Gastroesophageal sphincter (tissue), 4 donors: ENCODE data around the gene CACNG3. TPM values are rescaled to one million over a fixed set of nuclear protein-coding genes. Genes with fewer than 3 reads are reported as not detected.

Source experiments
- ATAC-seq: fragments of 150-250 bp; one replicate; pipeline ENCODE4 v1.9.1; 2016; ENCODE audit warnings: mild to moderate bottlenecking, moderate library complexity
- H3K27ac ChIP-seq, 4 donors: fragments of 200-600 bp; sonication (generic) in 3 of 4; 1 replicate in 3 of 4; 2 replicates in 1 of 4; pipeline ENCODE4 v1.5.1; 2016 to 2019
- H3K27me3 ChIP-seq: fragments of 200-600 bp; sonication (generic); one replicate; pipeline ENCODE4 v1.5.1; 2019
- H3K36me3 ChIP-seq, 2 donors: fragments of 200-600 bp; sonication (generic); one replicate each; pipeline ENCODE4 v1.5.1; 2019; ENCODE audit warnings: control low read depth in 1 of 2
- H3K4me1 ChIP-seq, 3 donors: fragments of 200-600 bp; sonication (generic); 1 replicate in 2 of 3; 2 replicates in 1 of 3; pipeline ENCODE4 v1.5.1; 2016 to 2019; ENCODE audit warnings: control low read depth in 2 of 3
- H3K4me3 ChIP-seq, 2 donors: fragments of 200-600 bp; sonication (generic); one replicate each; pipeline ENCODE4 v1.5.1; 2019; ENCODE audit warnings: mild to moderate bottlenecking in 1 of 2, moderate library complexity in 1 of 2
- H3K9me3 ChIP-seq, 3 donors: fragments of 200-600 bp; sonication (generic); one replicate each; pipeline ENCODE4 v1.5.1; 2017 to 2019; ENCODE audit warnings: control low read depth in 2 of 3
- EP300 ChIP-seq: sonication (generic); formaldehyde crosslinking; IDR thresholded peaks from one replicate; pipeline ENCODE4 v1.6.1; 2017; ENCODE audit warnings: antibody characterized with exemption, mild to moderate bottlenecking
- POLR2A ChIP-seq, 2 donors: fragments of 450-650 bp; IDR thresholded peaks; one replicate each; pipeline ENCODE4 v1.6.1; 2017; ENCODE audit warnings: antibody characterized with exemption in 2 of 2, mild to moderate bottlenecking in 2 of 2, moderate library complexity in 1 of 2
- POLR2AphosphoS5 ChIP-seq: sonication (generic); formaldehyde crosslinking; IDR thresholded peaks from one replicate; pipeline ENCODE4 v1.6.1; 2017; ENCODE audit warnings: antibody characterized with exemption
- WGBS, 2 donors: methylation state at CpG; one replicate each; pipeline ENCODE4 v1.1.5; 2018; ENCODE audit warnings: low coverage in 1 of 2; 5-methylcytosine and 5-hydroxymethylcytosine counted together
- total RNA-seq, 4 donors: library from RNA; depleted of rRNA; stranded (reverse); fragments of >200 nt; gene quantifications; one replicate each; pipeline ENCODE4 v1.1.0, GENCODE V29; 2016
- TF ChIP-seq, protein P1 (sequence below), 4 experiments: fragments of 200-600 bp in 2 of 4; fragments of 450-650 bp in 2 of 4; sonication (generic) in 1 of 4; IDR thresholded peaks; one replicate each; pipeline ENCODE4 v1.5.1; 2017 to 2019; ENCODE audit warnings: antibody characterized with exemption in 4 of 4, mild to moderate bottlenecking in 2 of 4, moderate library complexity in 2 of 4

Gene CACNG3
- total RNA-seq, 4 donors from 2014 or later: not detected

DNA sequence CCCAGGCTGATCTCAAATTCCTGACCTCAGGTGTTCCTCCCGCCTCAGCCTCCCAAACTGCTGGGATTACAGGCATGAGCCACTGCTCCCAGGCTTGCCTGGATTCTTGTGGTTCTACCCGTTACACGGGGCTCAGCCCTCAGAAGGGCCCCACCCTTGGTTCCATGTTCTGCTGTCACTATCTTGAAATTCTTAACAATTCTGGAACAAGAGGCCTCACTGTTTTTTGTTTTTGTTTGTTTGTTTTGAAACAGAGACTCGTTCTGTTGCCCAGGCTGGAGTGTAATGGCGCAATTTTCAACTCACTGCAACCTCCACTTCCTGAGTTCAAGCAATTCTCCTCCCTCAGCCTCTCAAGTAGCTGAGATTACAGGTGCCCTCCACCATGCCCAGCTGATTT is 96.6 kb downstream of the CACNG3 start:
- 72 to 91% methylated on average over 4 to 5 of the region's 5 CpGs for WGBS, 2 donors
- Histone ChIP-seq H3K4me3 (no peak overlapping the region), H3K27ac (no peak overlapping the region), H3K4me1 (no peaks in the 10 kb centered on the region), H3K36me3 (no peaks in the 10 kb centered on the region), H3K9me3 (no peaks in the 10 kb centered on the region), H3K27me3 (no peaks in the 10 kb centered on the region)
- no peak for ATAC-seq
- TF ChIP-seq POLR2AphosphoS5 (no peak), EP300 (no peak), POLR2A (IDR thresholded peaks at IDR 0.05) (no peak)
- TF ChIP-seq, protein P1, sequence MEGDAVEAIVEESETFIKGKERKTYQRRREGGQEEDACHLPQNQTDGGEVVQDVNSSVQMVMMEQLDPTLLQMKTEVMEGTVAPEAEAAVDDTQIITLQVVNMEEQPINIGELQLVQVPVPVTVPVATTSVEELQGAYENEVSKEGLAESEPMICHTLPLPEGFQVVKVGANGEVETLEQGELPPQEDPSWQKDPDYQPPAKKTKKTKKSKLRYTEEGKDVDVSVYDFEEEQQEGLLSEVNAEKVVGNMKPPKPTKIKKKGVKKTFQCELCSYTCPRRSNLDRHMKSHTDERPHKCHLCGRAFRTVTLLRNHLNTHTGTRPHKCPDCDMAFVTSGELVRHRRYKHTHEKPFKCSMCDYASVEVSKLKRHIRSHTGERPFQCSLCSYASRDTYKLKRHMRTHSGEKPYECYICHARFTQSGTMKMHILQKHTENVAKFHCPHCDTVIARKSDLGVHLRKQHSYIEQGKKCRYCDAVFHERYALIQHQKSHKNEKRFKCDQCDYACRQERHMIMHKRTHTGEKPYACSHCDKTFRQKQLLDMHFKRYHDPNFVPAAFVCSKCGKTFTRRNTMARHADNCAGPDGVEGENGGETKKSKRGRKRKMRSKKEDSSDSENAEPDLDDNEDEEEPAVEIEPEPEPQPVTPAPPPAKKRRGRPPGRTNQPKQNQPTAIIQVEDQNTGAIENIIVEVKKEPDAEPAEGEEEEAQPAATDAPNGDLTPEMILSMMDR (IDR thresholded peaks at IDR 0.05): no peak

DNA sequence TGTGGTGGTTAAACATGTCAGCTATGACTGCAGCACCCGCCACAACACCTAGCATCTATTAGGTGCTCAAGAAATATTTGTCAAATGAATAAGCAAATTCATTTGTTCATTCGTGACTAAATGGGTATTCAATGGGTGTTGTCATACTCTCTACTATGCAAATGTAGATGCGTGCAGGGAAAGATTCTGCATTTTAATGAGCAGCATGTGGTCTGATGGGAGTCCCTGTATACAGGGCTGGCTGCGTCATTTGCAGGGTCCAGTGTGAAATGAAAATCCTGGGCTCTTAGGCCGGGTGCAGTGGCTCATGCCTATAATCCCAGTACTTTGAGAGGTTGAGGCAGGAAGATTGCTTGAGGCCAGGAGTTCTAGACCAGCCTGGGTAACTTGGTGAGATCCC is 97.5 kb downstream of the CACNG3 start:
- TF ChIP-seq POLR2AphosphoS5 (no peak), EP300 (no peak), POLR2A (IDR thresholded peaks at IDR 0.05) (no peak)
- TF ChIP-seq, protein P1 (IDR thresholded peaks at IDR 0.05): no peak
- no peaks in the 10 kb centered on the region for H3K4me1 ChIP-seq
- no peak for ATAC-seq
- no peaks in the 10 kb centered on the region for H3K36me3 ChIP-seq
- no peaks in the 10 kb centered on the region for H3K9me3 ChIP-seq
- H3K4me3 ChIP-seq: no peak overlapping the region
- no peaks in the 10 kb centered on the region for H3K27me3 ChIP-seq
- 64 to 77% methylated on average over 3 to 5 of the region's 5 CpGs for WGBS, 2 donors
- H3K27ac ChIP-seq: no peak overlapping the region

- no peaks in the 10 kb centered on the region for H3K9me3 ChIP-seq
- no peak for TF ChIP-seq POLR2A (IDR thresholded peaks at IDR 0.05)
- TF ChIP-seq EP300: no peak
- TF ChIP-seq, protein P1 (IDR thresholded peaks at IDR 0.05): no peak
- TF ChIP-seq POLR2AphosphoS5: no peak
- H3K4me3 ChIP-seq: no peak overlapping the region
- no peak for ATAC-seq
- H3K27ac ChIP-seq: no peak overlapping the region
- peaks cover 10% of the 10 kb centered on the region for H3K27me3 ChIP-seq
- WGBS, 2 donors: 48% methylated on average over 3 of the region's 7 CpGs; no CpG with 5 or more reads in 1 of the 2 donors
- H3K36me3 ChIP-seq: no peaks in the 10 kb centered on the region
- no peaks in the 10 kb centered on the region for H3K4me1 ChIP-seq
Measured at GRCh38 chr16:24357511-24357910, 101.4 kb downstream of the CACNG3 start.

DNA sequence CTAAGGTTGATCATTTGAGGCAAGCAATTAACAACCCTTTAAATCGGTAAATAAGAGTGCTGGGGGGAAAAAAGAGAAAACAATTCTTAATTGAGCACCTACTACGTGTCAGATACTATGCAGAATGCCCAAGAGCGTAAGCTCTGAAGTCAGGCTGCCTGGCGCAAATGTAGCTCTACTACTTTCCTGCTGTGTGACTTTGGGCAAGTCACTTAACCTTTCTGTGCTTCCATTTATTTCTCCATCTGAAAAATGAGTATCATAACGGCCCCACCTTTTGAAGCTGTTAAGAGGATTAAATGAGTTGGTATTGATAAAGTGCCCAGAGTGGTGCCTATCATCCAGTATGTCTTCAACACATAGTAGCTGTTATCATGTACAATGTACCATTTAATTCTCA is 102.0 kb downstream of the CACNG3 start:
- Histone ChIP-seq H3K9me3 (no peaks in the 10 kb centered on the region), H3K27ac (no peak overlapping the region), H3K4me3 (no peak overlapping the region), H3K4me1 (no peaks in the 10 kb centered on the region), H3K36me3 (no peaks in the 10 kb centered on the region), H3K27me3 (peaks cover 11% of the 10 kb centered on the region)
- no peak for ATAC-seq
- TF ChIP-seq EP300 (no peak), POLR2A (IDR thresholded peaks at IDR 0.05) (no peak), POLR2AphosphoS5 (no peak)
- TF ChIP-seq, protein P1 (IDR thresholded peaks at IDR 0.05): no peak
- WGBS, 2 donors: 70 to 73% methylated on average over 4 to 5 of the region's 5 CpGs

GRCh38 chr16:24359490-24359889 is 103.4 kb downstream of the CACNG3 start:
- no peak overlapping the region for H3K4me3 ChIP-seq
- H3K9me3 ChIP-seq: no peaks in the 10 kb centered on the region
- no peak for ATAC-seq
- no peaks in the 10 kb centered on the region for H3K4me1 ChIP-seq
- no peak overlapping the region for H3K27ac ChIP-seq
- no peaks in the 10 kb centered on the region for H3K36me3 ChIP-seq
- peaks cover 11% of the 10 kb centered on the region for H3K27me3 ChIP-seq
- no peak for TF ChIP-seq EP300
- TF ChIP-seq POLR2AphosphoS5: no peak
- TF ChIP-seq, protein P1 (IDR thresholded peaks at IDR 0.05): no peak
- TF ChIP-seq POLR2A (IDR thresholded peaks at IDR 0.05): no peak
